ENCODE measurements around the gene CRYBB1.

CRYBB1 gene

DNA sequence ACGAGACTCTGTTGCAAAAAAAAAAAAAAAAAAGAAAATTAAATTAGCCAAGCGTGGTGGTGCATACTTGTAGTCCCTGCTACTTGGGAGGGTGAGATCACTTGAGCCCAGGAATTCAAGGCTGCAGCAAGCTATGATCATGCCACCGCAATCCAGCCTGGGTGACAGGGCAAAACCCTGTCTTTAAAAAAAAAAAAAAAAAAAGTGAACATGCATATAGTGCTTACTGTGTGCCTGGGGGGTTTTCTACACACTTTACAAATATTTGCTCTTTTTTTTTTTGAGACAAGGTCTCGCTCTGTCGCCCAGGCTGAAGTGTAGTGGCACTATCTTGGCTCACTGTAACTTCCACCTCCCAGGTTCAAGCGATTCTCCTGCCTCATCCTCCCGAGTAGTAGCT lies 40.7 kb downstream of the CRYBB1 start:
- Histone ChIP-seq H3K27me3 (ENCODE audit: control insufficient read depth, insufficient read depth, low read length) (no peaks in the 10 kb centered on the region), H3K9ac (ENCODE audit: low read length) (no peak overlapping the region), H3K36me3 (ENCODE audit: control insufficient read depth, insufficient read depth, low read length) (no peaks in the 10 kb centered on the region), H3K27ac (ENCODE audit: low read depth, low read length) (no peak overlapping the region), H3K4me1 (ENCODE audit: control insufficient read depth, insufficient read depth, low read length) (no peaks in the 10 kb centered on the region), H3K4me3 (ENCODE audit: low read length) (no peak overlapping the region)

GRCh38 chr22:26576026-26576680 lies 41.7 kb downstream of the CRYBB1 start:
- no peaks in the 10 kb centered on the region for H3K36me3 ChIP-seq (ENCODE audit: control insufficient read depth, insufficient read depth, low read length)
- H3K4me3 ChIP-seq (ENCODE audit: low read length) = no peak overlapping the region
- no peak overlapping the region for H3K9ac ChIP-seq (ENCODE audit: low read length)
- no peak overlapping the region for H3K27ac ChIP-seq (ENCODE audit: low read depth, low read length)
- H3K4me1 ChIP-seq (ENCODE audit: control insufficient read depth, insufficient read depth, low read length) = no peaks in the 10 kb centered on the region
- no peaks in the 10 kb centered on the region for H3K27me3 ChIP-seq (ENCODE audit: control insufficient read depth, insufficient read depth, low read length)

DNA sequence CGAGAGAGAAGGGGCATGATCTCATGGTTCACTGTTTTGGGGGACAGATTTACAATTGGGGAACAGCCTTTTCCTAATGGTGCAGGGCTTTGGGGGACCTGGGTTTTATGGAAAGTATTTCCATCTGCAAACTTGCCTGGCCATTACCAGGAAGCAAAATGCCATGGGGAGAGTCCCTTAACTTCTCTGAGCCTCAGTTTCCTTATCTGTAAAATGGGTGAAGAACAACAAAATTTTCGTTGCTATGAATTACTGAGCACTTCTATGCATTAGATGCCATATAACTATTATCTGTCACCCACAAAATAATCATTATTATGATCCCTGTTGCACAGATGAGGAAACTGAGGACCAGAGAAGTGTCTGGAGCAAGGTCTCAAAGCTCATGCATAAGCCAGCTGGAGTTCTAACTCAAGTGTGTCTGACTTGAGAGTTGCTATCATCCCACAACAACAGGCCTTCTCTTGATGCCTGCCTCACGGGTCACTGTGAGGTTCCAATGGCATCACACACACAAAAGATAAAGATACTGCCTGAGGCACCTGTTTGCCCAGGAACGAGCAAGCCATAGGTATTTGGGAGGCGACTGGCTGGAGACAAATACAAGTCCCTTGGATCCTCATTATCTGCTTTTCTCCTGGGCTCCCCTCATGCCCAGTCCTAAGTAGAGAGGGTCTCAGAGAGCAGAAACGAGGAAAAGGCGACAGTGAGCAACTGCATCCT lies 43.7 kb downstream of the CRYBB1 start:
- Histone ChIP-seq H3K27ac (ENCODE audit: low read depth, low read length) (no peak overlapping the region), H3K4me3 (ENCODE audit: low read length) (no peak overlapping the region), H3K9ac (ENCODE audit: low read length) (no peak overlapping the region), H3K4me1 (ENCODE audit: control insufficient read depth, insufficient read depth, low read length) (no peaks in the 10 kb centered on the region), H3K27me3 (ENCODE audit: control insufficient read depth, insufficient read depth, low read length) (no peaks in the 10 kb centered on the region), H3K36me3 (ENCODE audit: control insufficient read depth, insufficient read depth, low read length) (no peaks in the 10 kb centered on the region)

- no peaks in the 10 kb centered on the region for H3K4me1 ChIP-seq (ENCODE audit: control insufficient read depth, insufficient read depth, low read length)
- no peak overlapping the region for H3K4me3 ChIP-seq (ENCODE audit: low read length)
- no peak overlapping the region for H3K9ac ChIP-seq (ENCODE audit: low read length)
- no peak overlapping the region for H3K27ac ChIP-seq (ENCODE audit: low read depth, low read length)
- no peaks in the 10 kb centered on the region for H3K27me3 ChIP-seq (ENCODE audit: control insufficient read depth, insufficient read depth, low read length)
- no peaks in the 10 kb centered on the region for H3K36me3 ChIP-seq (ENCODE audit: control insufficient read depth, insufficient read depth, low read length)
Observed at GRCh38 chr22:26573026-26573662, 44.7 kb downstream of the CRYBB1 start.

DNA sequence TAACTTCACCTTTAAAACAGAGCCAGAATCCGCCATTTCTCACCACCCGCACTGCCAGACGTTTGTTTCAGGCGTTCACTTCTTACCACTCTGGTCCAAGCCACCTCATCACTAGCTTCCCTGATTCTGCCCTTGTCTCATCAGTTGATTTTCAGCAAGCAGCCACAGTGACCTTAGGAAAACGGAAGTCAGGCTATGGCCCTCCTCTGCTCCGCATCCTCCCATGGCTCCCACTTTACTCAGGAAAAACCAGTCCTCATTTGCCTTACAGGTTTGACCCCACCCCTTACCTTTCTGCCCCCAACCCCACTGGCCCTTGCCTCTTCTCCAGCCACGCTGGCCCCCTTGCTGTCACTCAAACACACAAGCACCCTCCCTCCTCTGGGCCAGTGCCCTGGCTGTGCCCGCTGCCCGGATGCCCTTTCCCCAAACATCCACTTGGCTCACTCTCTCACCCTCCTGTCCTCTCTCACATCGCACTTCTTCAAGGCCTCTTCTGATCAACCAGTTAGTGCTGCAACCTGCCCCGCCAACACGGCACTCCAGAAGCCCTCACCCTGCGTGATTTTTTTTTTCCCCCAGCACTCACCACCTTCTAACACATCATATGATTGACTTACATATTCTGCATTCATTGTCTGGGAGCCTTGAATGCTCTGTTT lies 46.8 kb downstream of the CRYBB1 start:
- no peak overlapping the region for H3K9ac ChIP-seq (ENCODE audit: low read length)
- H3K27me3 ChIP-seq (ENCODE audit: control insufficient read depth, insufficient read depth, low read length) = no peaks in the 10 kb centered on the region
- no peak overlapping the region for H3K27ac ChIP-seq (ENCODE audit: low read depth, low read length)
- no peaks in the 10 kb centered on the region for H3K4me1 ChIP-seq (ENCODE audit: control insufficient read depth, insufficient read depth, low read length)
- H3K36me3 ChIP-seq (ENCODE audit: control insufficient read depth, insufficient read depth, low read length) = no peaks in the 10 kb centered on the region
- no peak overlapping the region for H3K4me3 ChIP-seq (ENCODE audit: low read length)

DNA sequence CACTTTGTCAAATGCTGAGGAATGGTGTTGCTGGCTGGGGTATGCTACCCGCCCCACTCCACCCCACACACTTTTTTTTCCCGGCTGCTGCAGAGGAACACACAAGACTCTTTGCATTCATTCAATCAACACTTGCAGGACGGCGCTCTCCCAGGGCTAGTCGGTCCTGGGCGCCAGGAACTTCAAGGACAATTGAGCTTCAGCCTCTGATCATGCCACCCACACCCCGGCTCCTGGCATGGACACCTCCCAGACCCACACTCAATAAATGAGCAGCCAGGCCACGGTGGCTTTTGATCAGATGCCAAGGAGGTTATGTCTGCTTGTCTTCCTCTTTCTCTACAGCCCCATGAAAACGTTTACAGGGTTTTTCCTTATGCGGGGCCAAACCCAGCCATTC lies 47.7 kb downstream of the CRYBB1 start:
- Histone ChIP-seq H3K4me3 (ENCODE audit: low read length) (no peak overlapping the region), H3K4me1 (ENCODE audit: control insufficient read depth, insufficient read depth, low read length) (no peaks in the 10 kb centered on the region), H3K27ac (ENCODE audit: low read depth, low read length) (no peak overlapping the region), H3K27me3 (ENCODE audit: control insufficient read depth, insufficient read depth, low read length) (no peaks in the 10 kb centered on the region), H3K36me3 (ENCODE audit: control insufficient read depth, insufficient read depth, low read length) (no peaks in the 10 kb centered on the region), H3K9ac (ENCODE audit: low read length) (no peak overlapping the region)

DNA sequence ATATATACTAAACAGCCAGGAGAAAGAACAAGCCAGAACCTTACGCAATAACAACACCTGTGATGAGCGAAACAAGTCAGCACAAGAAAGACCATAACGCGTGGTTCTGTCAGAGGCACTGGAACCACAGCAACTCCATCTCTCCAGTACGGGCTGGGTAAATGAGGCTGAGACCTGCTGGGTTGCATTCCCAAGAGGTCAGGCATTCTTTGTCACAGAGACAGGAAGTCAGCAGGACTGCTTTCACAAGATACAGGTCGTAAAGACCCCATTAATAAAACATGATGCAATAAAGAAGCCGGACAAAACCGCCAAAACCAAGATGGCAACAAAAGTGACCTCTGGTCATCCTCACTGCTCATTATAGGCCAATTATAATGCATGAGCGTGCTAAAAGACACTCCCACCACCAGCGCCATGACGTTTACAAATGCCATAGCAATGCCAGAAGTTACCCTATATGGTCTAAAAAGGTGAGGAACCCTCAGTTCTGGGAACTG lies 49.6 kb downstream of the CRYBB1 start:
- no peaks in the 10 kb centered on the region for H3K4me1 ChIP-seq (ENCODE audit: control insufficient read depth, insufficient read depth, low read length)
- H3K9ac ChIP-seq (ENCODE audit: low read length) = no peak overlapping the region
- H3K27ac ChIP-seq (ENCODE audit: low read depth, low read length) = no peak overlapping the region

DNA sequence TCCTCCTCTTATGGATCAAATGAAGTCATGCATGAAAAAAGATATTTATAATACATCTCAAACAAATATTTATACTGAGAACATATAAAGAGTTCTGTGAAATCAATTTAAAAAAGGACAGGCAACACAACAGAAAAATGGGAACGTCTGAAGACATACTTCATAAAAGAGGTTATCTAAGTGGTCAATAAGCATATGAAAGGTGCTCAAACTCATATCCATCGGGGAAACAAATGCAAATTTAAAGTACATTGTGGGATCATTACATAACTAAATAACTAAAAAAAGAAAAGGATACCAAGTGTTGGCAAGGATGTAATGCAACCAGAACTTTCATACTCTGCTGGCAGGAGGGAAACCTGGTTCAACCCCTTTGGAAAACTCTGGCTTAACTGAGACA lies 50.2 kb downstream of the CRYBB1 start:
- no peaks in the 10 kb centered on the region for H3K4me1 ChIP-seq (ENCODE audit: control insufficient read depth, insufficient read depth, low read length)
- H3K27me3 ChIP-seq (ENCODE audit: control insufficient read depth, insufficient read depth, low read length) = no peaks in the 10 kb centered on the region
- no peak overlapping the region for H3K4me3 ChIP-seq (ENCODE audit: low read length)
- no peak overlapping the region for H3K27ac ChIP-seq (ENCODE audit: low read depth, low read length)
- no peaks in the 10 kb centered on the region for H3K36me3 ChIP-seq (ENCODE audit: control insufficient read depth, insufficient read depth, low read length)
- no peak overlapping the region for H3K9ac ChIP-seq (ENCODE audit: low read length)

More for the DNA sequence above, 49.6 kb downstream of the CRYBB1 start:
- no peak overlapping the region for H3K4me3 ChIP-seq (ENCODE audit: low read length)
- no peaks in the 10 kb centered on the region for H3K36me3 ChIP-seq (ENCODE audit: control insufficient read depth, insufficient read depth, low read length)
- no peaks in the 10 kb centered on the region for H3K27me3 ChIP-seq (ENCODE audit: control insufficient read depth, insufficient read depth, low read length)

GRCh38 chr22:26566994-26567393 lies 50.8 kb downstream of the CRYBB1 start:
- Histone ChIP-seq H3K27ac (ENCODE audit: low read depth, low read length) (no peak overlapping the region), H3K36me3 (ENCODE audit: control insufficient read depth, insufficient read depth, low read length) (no peaks in the 10 kb centered on the region), H3K9ac (ENCODE audit: low read length) (no peak overlapping the region), H3K4me1 (ENCODE audit: control insufficient read depth, insufficient read depth, low read length) (no peaks in the 10 kb centered on the region), H3K4me3 (ENCODE audit: low read length) (no peak overlapping the region), H3K27me3 (ENCODE audit: control insufficient read depth, insufficient read depth, low read length) (no peaks in the 10 kb centered on the region)

DNA sequence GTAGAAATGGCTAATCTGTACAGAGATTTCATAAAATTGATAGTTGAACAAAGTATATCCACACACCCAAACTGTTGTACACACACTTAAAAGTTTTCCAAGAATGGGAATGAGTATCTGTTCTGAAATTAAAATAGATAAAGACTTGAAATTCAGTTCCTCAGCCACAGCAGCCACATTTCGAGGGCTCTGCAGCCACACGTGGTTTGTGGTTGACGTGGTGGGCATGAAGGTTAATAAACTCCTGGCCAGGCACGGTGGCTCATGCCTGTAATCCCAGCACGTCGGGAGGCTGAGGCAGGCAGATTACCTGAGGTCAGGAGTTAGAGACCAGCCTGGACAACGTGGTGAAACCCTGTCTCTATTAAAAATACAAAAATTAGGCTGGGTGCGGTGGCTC lies 51.9 kb downstream of the CRYBB1 start:
- no peaks in the 10 kb centered on the region for H3K27me3 ChIP-seq (ENCODE audit: control insufficient read depth, insufficient read depth, low read length)
- no peaks in the 10 kb centered on the region for H3K36me3 ChIP-seq (ENCODE audit: control insufficient read depth, insufficient read depth, low read length)
- H3K9ac ChIP-seq (ENCODE audit: low read length) = no peak overlapping the region
- H3K27ac ChIP-seq (ENCODE audit: low read depth, low read length) = no peak overlapping the region
- no peak overlapping the region for H3K4me3 ChIP-seq (ENCODE audit: low read length)
- no peaks in the 10 kb centered on the region for H3K4me1 ChIP-seq (ENCODE audit: control insufficient read depth, insufficient read depth, low read length)

- no peak overlapping the region for H3K9ac ChIP-seq (ENCODE audit: low read length)
- H3K4me1 ChIP-seq (ENCODE audit: control insufficient read depth, insufficient read depth, low read length) = no peaks in the 10 kb centered on the region
- no peak overlapping the region for H3K27ac ChIP-seq (ENCODE audit: low read depth, low read length)
- no peaks in the 10 kb centered on the region for H3K27me3 ChIP-seq (ENCODE audit: control insufficient read depth, insufficient read depth, low read length)
- no peak overlapping the region for H3K4me3 ChIP-seq (ENCODE audit: low read length)
- H3K36me3 ChIP-seq (ENCODE audit: control insufficient read depth, insufficient read depth, low read length) = no peaks in the 10 kb centered on the region
Observed at GRCh38 chr22:26565181-26565580, 52.6 kb downstream of the CRYBB1 start.

- H3K4me3 ChIP-seq (ENCODE audit: low read length) = no peak overlapping the region
- no peaks in the 10 kb centered on the region for H3K4me1 ChIP-seq (ENCODE audit: control insufficient read depth, insufficient read depth, low read length)
Observed at GRCh38 chr22:26564672-26565071, 53.2 kb downstream of the CRYBB1 start.

More at GRCh38 chr22:26564672-26565071, 53.2 kb downstream of the CRYBB1 start:
- Histone ChIP-seq H3K36me3 (ENCODE audit: control insufficient read depth, insufficient read depth, low read length) (no peaks in the 10 kb centered on the region), H3K27ac (ENCODE audit: low read depth, low read length) (no peak overlapping the region), H3K9ac (ENCODE audit: low read length) (no peak overlapping the region), H3K27me3 (ENCODE audit: control insufficient read depth, insufficient read depth, low read length) (no peaks in the 10 kb centered on the region)
